A673 (cell line): ENCODE data around the gene STARD9. TPM values are rescaled to one million over a fixed set of nuclear protein-coding genes. Genes with fewer than 3 reads are reported as not detected.

Source experiments
- BruUV-seq: library from RNA; stranded (reverse); fragments of 400-500 nt; replicated peaks from 2 replicates; lab custom pipeline; 2021; lab: Mats Ljungman, UMichigan
- CTCF ChIA-PET: fragments of 300-600 bp; sonication (Branson Sonifier 250); formaldehyde crosslinking; loops from one replicate; lab custom pipeline; 2022; ENCODE audit warnings: antibody characterized with exemption; lab: Charles Lee
- POLR2A ChIA-PET: fragments of 300-600 bp; sonication (Branson Sonifier 250); formaldehyde crosslinking; loops from one replicate; lab custom pipeline; 2022; ENCODE audit warnings: antibody characterized with exemption; ENCODE audit not compliant: low non-redundant PET; lab: Charles Lee
- DNase-seq: peaks from one replicate; pipeline ENCODE4 v3.0.0-alpha.2; 2015; ENCODE audit warnings: low spot score
- H3K27ac ChIP-seq: fragments of 200-600 bp; sonication (generic); 2 replicates; pipeline ENCODE4 v1.5.1; 2016; ENCODE audit warnings: mixed run types, low read depth, mild to moderate bottlenecking, mixed read lengths, antibody characterized with exemption, low read length; ENCODE audit not compliant: poor library complexity, severe bottlenecking
- H3K27me3 ChIP-seq: fragments of 200-600 bp; sonication (generic); replicated peaks from 2 replicates; pipeline ENCODE4 v1.6.1; 2017; ENCODE audit warnings: mixed run types, low read depth, mild to moderate bottlenecking, mixed read lengths, antibody characterized with exemption, low read length; ENCODE audit not compliant: insufficient read depth, poor library complexity
- H3K36me3 ChIP-seq: fragments of 200-600 bp; sonication (generic); 2 replicates; pipeline ENCODE4 v1.6.1; 2016; ENCODE audit warnings: mixed run types, mild to moderate bottlenecking, mixed read lengths, antibody characterized with exemption, low read length; ENCODE audit not compliant: insufficient read depth, poor library complexity, severe bottlenecking
- H3K4me1 ChIP-seq: fragments of 200-600 bp; sonication (generic); 2 replicates; pipeline ENCODE4 v1.6.1; 2017; ENCODE audit warnings: mixed run types, mild to moderate bottlenecking, mixed read lengths, antibody characterized with exemption, low read length; ENCODE audit not compliant: insufficient read depth, poor library complexity, severe bottlenecking
- H3K4me3 ChIP-seq: fragments of 200-600 bp; sonication (generic); 2 replicates; pipeline ENCODE4 v1.5.1; 2016; ENCODE audit warnings: low read depth, mixed run types, mild to moderate bottlenecking, mixed read lengths, low read length; ENCODE audit not compliant: poor library complexity, severe bottlenecking
- H3K9me3 ChIP-seq: fragments of 200-600 bp; sonication (generic); 2 replicates; pipeline ENCODE4 v1.6.1; 2016; ENCODE audit warnings: mixed run types, low read depth, mild to moderate bottlenecking, mixed read lengths, antibody characterized with exemption, low read length; ENCODE audit not compliant: poor library complexity, severe bottlenecking
- EZH2 ChIP-seq: fragments of 200-600 bp; sonication (generic); IDR thresholded peaks from 2 replicates; pipeline ENCODE4 v1.6.1; 2017; ENCODE audit warnings: borderline replicate concordance, low read depth, mild to moderate bottlenecking, mixed read lengths, antibody characterized with exemption, low read length; ENCODE audit not compliant: poor library complexity, severe bottlenecking
- intact Hi-C: fragments of 100-400 bp; cut with micrococcal nuclease; formaldehyde crosslinking; loops from one replicate; pipeline ENCODE4 v1.10.0; 2022; ENCODE audit not compliant: unreplicated experiment
- total RNA-seq: library from RNA; stranded (reverse); gene quantifications from 2 replicates; pipeline ENCODE4 v1.2.3, GENCODE V29; 2021
- TF ChIP-seq, protein P1 (sequence below): fragments of 300-800, 200-600 bp; sonication (generic); conservative IDR thresholded peaks from 2 replicates; pipeline ENCODE4 v1.5.1; 2017; ENCODE audit warnings: low read depth, mild to moderate bottlenecking, antibody characterized with exemption, low read length, moderate library complexity, mixed read lengths

Gene STARD9
- total RNA-seq, 1 experiment from 2014 or later: 12.0 TPM

DNA sequence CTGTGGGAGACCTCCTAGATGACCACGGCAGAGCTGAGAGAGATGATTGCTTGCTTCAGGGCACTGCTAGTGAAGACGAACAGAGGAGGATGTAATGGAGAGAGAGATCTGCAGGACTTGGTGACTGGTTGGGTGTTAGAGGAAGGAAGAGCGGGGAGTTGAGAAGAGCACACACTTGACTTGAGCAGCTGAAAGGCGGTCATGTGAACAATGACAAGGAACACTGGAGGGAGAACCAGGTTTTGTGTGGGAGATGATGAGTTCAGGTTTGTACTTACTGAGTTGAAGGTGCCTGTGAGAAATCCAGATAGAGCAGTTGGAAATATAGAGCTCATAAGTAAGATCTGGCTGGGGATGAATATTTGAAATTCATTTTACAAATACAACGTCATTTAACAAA is 121.2 kb downstream of the STARD9 start:
- POLR2A ChIA-PET: interaction anchor here (0.8 kb wide), 1 partner anchor 24 kb away, joined by 4 read pairs; no protein-coding TSS in a partner anchor
- intact Hi-C loops: no loop called here
- no TSS peak for BruUV-seq
- H3K36me3 ChIP-seq: no peaks in the 10 kb centered on the region
- no peak for TF ChIP-seq EZH2
- TF ChIP-seq, protein P1, sequence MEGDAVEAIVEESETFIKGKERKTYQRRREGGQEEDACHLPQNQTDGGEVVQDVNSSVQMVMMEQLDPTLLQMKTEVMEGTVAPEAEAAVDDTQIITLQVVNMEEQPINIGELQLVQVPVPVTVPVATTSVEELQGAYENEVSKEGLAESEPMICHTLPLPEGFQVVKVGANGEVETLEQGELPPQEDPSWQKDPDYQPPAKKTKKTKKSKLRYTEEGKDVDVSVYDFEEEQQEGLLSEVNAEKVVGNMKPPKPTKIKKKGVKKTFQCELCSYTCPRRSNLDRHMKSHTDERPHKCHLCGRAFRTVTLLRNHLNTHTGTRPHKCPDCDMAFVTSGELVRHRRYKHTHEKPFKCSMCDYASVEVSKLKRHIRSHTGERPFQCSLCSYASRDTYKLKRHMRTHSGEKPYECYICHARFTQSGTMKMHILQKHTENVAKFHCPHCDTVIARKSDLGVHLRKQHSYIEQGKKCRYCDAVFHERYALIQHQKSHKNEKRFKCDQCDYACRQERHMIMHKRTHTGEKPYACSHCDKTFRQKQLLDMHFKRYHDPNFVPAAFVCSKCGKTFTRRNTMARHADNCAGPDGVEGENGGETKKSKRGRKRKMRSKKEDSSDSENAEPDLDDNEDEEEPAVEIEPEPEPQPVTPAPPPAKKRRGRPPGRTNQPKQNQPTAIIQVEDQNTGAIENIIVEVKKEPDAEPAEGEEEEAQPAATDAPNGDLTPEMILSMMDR: no peak
- no peaks in the 10 kb centered on the region for H3K9me3 ChIP-seq
- no peaks in the 10 kb centered on the region for H3K4me1 ChIP-seq
- CTCF ChIA-PET: no interaction called here
- DNase-seq: no peak
- no peaks in the 10 kb centered on the region for H3K27me3 ChIP-seq
- H3K27ac ChIP-seq: no peak overlapping the region
- H3K4me3 ChIP-seq: no peak overlapping the region

DNA sequence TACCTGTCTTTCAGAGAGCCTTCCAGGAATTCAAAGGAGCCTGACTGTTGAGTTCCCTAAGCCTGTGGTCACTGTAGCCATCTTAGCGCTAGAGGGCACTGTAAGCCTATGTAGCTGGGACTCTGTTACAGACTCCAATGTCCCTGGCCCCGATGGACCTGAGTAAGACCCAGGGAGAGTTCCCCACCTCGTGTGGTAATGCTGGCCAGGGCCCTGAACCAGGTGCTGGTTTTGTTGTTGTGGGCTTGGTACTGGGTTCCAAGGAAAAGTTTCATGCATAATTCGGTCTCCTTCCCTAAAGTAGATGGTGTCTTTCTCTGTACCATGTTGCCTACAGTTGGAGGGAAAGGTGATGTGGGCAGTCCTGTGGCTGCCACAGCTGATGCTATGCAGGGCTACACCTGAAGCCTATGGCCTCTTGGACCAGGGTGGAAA is 129.1 kb downstream of the STARD9 start:
- no peak overlapping the region for H3K4me3 ChIP-seq

DNA sequence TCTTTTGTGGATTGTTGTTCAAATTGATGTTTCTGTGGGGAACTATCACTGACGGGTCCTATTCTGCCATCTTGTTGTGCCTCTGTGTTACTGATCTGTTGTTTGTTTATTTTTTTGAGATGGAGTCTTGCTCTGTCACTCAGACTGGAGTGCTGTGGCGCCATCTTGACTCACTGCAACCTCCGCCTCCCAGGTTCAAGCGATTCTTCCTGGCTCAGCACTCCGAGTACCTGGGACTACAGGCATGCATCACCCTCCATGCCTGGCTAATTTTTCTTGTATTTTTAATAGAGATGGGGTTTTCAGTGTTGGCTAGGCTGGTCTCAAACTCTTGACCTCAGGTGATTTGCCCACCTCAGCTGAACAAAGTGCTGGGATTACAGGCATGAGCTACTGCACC is 129.9 kb downstream of the STARD9 start:
- no peak for DNase-seq
- Histone ChIP-seq H3K4me3 (no peak overlapping the region), H3K4me1 (no peaks in the 10 kb centered on the region), H3K9me3 (no peaks in the 10 kb centered on the region), H3K36me3 (peaks cover 3% of the 10 kb centered on the region), H3K27ac (no peak overlapping the region), H3K27me3 (no peaks in the 10 kb centered on the region)
- ChIA-PET CTCF (no interaction called here), POLR2A (no interaction called here)
- intact Hi-C loops: loop anchor here (2.0 kb wide), 1 partner anchor 221 kb away; no protein-coding TSS in a partner anchor
- TF ChIP-seq, protein P1: no peak
- TF ChIP-seq EZH2: no peak
- no TSS peak for BruUV-seq

More for the DNA sequence above, 129.1 kb downstream of the STARD9 start:
- intact Hi-C loops: loop anchor here (2.0 to 5.0 kb wide), 3 partner anchors 222 to 583 kb away; partner anchors contain the start of gene CCNDBP1
- CTCF ChIA-PET: interaction anchor here (1.0 kb wide), 1 partner anchor 222 kb away, joined by 3 read pairs; no protein-coding TSS in a partner anchor
- BruUV-seq: no TSS peak
- TF ChIP-seq EZH2: no peak
- TF ChIP-seq, protein P1: peak; percentile 90
- no peaks in the 10 kb centered on the region for H3K27me3 ChIP-seq
- H3K36me3 ChIP-seq: peaks cover 3% of the 10 kb centered on the region
- no peaks in the 10 kb centered on the region for H3K4me1 ChIP-seq
- H3K9me3 ChIP-seq: no peaks in the 10 kb centered on the region
- peak; percentile 73 for DNase-seq
- POLR2A ChIA-PET: no interaction called here
- H3K27ac ChIP-seq: no peak overlapping the region
